GM21825 (cell line): ENCODE data around the gene HOXB6.

Source experiments
- ATAC-seq: cut with Tn5 transposase; IDR thresholded peaks from one replicate; pipeline ENCODE4 v1.9.1; 2021; ENCODE audit warnings: mild to moderate bottlenecking, moderate library complexity; ENCODE audit not compliant: unreplicated experiment

Gene HOXB6

DNA sequence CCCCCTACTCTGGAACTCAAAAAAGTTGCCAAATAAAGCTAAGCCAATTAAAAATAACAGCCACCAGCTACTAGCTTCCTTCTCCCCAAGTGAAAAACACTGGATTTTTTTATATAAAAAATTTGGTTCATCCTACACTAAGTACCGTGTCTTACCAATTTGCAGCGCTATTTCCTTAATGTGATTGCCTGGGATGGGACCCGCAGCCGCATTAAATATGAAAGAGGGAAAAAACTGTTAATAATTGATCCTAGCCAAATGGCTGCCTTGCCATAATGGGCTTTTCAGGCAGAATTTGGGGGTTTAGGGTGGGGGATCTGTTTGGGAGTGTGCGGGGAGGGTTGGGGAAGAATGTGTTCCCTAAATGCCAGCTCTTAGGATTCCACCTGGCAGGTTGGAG, 19.3 kb upstream of the HOXB6 start:
- ATAC-seq = no peak

GRCh38 chr17:48623583-48623982, 18.8 kb upstream of the HOXB6 start:
- no peak for ATAC-seq

GRCh38 chr17:48622857-48623256, 18.1 kb upstream of the HOXB6 start:
- ATAC-seq = no peak

DNA sequence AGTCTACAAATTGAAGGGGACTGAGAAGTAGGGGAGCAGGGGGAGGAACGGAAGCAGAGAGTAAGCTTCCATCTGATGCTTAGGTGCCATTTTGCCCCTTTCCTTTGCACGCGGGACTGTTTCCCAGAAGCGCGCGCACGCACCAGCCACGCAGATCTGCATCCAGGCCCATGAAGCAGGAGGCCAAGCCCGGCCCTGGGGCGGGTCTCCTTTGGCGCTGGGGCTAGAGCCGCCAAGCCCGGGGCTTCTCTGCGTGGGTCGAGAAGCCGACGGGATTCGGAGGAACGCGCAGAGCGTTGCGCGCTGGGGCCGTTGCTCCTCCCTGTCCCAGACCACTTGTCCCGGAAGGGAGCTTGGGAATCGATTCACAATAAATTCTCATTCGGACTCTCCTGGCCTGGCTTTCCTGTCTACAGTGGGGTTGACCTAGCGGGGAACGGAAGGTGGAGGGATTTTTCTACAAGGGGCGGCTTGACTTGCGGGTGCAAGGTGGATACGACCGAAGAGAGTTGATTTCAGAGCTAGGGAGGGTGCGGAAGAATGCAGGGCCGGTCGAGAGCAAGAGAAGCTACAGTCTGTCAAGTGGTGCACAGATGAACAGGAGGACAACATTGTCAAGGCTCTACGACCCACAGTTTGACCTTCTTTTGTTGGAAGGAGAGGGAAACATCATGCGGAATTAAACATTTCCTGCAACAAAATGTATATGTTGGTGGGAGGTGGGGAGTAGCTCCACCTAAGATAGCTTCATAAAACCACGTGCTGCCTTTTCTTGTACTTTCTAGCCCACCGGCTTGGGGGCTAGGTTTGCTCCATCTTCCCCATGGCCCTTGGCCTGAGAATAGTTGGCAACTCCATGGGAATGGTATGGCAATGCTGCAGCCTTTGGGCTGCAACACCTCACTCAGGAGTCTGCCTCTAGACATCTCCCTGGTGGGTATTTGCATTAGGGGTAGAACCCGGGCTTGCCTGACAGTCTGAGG, 16.9 kb upstream of the HOXB6 start:
- ATAC-seq = no peak

DNA sequence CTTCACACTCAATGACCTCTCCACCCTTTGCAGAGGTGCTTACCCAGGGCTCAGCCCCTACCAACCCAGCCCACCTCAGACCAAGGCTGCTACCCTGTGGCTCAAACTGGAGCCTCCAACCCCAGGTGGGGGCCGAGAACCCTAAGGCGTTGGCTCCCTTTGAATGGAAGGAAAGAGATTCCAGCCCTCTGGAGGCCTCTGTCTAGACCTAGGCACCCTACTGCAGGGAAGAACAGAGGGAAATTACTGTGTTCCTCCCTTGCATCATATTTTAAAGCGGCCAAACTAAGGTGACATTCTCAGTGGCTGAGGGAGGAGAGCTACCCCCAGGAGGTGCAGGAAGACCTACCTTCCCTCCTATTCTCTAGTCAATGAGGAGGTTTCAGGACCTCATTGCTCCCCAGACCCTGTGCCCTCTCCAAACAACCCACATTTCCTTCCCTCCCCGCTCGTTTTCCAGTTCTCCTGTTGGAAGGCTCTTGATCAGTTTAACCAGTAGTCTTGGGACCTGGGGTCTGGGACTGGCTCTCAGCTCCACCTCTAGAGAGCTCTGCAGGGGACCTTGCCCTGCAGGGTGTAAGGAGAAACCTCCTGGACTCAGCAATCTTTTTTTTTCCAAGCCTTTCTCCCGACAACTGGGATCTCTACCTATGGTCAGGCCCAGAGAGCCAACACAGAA, 15.8 kb upstream of the HOXB6 start:
- ATAC-seq = no peak

GRCh38 chr17:48619826-48620449, 15.2 kb upstream of the HOXB6 start:
- no peak for ATAC-seq

DNA sequence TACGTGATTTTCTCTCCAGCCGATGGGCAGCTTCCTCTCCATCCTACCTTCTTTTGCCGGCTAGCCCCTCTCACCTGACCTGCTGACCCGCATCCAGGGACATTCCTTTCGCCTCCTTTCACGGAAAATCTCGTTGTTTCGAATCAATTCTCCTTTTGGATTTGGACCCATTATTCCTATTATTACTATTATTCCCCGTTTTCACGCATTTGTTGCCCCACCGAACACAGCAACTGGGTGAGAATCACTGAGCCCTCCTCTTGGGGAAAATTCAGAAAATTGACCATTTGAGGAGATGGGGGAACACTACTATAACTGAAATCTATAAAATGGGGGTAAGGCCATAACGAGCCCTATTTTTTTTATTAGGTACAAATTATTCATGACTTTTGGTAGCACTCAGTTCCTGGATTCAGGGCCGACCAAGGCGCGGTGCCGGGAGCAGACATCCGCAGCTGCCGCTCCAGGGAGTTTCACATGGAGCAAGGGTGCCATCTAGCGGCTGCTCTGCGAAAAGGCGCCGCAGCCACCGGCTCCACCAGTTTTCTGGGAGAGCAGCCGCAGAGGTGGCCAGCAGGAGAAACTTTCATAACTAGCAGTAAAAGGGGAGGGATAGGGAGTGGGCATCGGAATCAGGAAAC, 13.6 kb upstream of the HOXB6 start:
- ATAC-seq = no peak

- no peak for ATAC-seq
These were observed 12.9 kb upstream of the HOXB6 start for GRCh38 chr17:48617471-48618255.

DNA sequence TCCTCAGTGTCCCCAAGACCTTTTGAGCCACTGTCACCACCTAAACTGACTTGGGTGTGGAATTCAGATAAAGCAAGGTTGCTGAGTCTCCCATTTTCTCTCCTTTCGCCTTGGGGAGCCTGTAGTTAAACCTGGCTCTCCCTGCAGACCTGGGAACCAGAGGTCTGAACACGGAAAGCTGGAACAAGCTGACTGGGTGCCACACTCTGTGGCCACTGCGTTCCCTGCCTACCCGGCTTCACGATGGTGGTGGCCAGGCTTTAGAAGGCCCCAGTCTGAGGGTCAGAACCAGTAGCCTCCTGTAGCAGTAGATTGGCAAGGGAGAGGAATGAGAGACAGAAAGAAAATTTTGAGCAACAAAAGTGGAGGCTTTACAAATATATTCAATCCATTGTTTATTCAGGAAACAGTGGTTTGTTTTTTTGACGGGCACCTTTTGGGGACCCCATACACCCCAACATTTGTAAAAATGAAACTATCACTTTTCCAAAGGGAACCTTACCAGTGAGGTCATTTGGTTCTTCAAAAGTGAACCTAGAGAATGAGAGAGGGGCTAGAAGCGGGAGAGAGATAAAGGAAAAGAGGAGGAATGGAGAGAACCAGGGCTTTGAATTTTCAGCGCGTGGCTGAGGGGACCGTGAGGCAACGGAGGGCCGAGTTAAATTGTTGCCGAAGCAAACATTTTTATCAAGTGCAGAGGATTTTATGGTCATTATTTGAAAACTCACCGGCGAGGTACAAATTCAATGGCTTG, 12.1 kb upstream of the HOXB6 start:
- no peak for ATAC-seq

- no peak for ATAC-seq
These were observed 11.4 kb upstream of the HOXB6 start for GRCh38 chr17:48615963-48616716.

DNA sequence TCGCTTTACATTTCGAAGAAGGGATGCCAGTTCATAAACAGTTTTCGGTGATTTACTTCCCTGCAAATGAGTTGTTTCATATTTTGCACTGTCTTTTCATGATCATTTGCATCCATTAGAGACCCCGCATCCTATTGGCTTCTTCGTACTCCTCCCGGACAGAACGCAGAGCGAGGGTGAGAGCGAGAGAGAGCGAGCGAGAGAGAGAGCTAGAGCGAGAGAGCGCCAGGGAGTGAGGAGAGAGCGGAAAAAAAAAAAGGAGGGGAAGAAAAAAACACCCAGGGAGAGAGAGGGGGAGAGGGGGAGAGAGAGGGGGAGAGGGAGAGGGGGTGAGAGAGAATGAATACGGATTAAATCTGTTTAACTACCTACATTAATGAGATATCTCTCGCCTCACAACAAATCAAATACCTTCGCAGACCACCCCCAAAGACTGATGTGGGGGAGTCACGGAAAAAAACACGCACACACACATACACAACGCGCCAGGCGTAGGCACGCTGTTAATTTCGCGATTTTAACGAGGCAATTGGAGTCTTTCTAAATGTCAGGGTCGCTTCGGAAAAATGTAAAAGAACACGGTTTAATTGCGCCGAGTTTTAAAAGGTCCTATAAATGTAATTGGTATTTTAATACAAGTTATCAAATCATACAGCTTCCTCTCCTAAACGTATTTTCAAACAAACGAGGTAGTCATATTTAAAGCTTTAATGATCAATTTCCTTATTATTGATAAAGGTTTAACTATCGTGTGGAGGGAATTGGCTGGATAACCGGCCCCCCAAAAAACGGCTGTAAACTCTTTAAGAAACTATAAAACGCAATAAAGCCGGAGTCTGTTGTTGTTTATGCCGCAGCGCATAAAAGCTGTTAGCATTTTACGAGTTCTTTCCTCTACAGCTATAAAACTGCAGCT, 10.5 kb upstream of the HOXB6 start, which contains the start of gene HOXB8:
TSS of gene HOXB8 (minus strand) at position 246 of the 916 bp plus-strand sequence. CDS start 588 bp downstream, outside the sequence.
- no peak for ATAC-seq

GRCh38 chr17:48613862-48614694, 9.3 kb upstream of the HOXB6 start:
- no peak for ATAC-seq

DNA sequence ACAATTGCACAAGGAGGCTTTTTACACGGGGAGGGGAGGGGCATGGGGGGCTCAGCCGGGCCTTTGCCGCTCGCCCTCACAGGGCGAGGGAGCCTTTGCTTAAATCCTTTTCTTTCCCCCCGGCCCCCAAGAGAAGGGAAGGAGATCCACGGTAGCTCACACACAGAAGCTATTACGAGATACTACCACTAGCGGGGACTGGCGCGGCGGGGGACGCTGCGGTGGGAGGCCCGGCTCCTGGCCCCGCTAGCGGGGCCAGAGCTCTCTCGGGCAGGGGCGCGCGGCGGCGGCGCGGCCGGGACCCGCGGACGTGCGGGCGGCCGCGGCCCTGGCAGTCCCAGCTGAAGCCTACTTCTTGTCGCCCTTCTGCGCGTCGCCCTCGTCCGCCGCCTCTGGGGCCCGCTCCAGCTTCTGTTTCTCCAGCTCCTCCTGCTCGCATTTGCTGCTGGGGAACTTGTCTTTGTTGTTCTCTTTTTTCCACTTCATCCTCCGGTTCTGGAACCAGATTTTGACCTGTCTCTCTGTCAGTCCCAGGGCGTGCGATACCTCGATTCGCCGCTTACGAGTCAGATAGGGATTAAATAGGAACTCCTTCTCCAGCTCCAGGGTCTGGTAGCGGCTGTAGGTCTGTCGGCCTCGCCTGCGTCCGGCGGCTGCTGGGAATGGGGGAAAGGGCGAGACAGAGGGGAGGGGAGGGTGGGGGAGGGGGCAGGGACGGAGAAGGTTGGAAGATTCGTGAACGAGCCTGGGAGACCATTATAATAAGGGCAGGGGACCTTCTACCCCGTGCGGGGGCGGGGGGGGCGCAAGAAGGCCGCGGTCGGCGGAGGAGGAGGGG, 8.3 kb upstream of the HOXB6 start:
- no peak for ATAC-seq

DNA sequence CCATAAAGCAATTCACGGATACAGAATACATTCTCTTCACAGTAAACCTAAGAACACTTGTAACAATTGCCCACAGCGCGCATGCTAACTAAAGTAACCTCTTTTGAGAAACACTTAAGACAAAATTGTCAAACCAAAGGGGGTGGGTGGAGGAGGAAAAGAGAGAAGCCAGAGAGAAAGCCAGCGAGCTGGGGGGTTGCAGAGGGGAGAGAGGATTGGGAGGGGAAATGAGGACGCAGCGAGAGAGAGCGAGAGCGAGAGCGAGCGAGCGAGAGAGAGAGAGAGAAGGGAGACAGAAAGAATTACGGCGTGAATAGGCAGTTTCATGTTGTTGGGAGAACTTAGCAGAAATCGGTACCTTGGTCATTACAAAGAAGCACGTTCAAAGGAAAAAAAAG, 7.7 kb upstream of the HOXB6 start:
- no peak for ATAC-seq

DNA sequence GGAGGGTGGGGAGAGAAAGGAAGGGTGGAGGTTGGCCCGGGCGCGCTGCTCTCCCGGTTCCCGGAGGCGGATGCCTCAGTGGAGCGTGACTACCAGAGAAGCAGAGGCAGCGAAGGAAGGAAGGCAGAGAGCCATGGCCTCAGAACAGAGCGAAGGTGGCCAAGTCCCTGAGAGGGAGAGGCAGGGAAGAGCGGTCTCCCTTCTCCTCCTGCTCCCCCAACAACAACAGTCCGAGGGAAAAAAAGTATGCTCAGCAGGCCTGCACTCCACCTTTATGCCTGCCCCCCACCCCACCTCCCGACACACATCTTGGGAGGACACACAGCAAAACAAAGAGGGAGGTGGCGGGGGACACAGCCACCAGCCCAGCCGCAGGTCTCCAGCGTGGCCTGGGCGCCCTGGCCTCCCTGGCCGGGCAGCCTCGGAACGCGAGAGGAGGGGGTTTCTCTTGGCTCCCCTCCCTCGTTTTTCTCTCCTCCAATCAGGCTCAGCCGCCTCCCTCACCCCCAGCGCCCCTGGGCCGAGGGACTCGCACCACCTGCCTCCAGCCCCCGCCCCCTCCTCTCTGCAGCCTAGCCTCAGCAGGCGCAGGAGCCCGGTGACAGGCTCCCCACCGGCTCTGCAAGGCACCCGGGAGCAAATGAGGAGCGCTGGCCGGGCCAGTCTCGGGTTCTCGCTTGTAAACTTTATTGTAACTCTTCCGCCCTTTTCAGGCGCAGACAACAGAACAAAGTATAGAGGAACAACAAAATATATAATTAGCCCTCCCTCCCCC, 7.1 kb upstream of the HOXB6 start:
- no peak for ATAC-seq
